Midbrain (tissue), 1 donor: ENCODE data around the gene SPATA45.

ENCODE experiments used
- DNase-seq: peaks from one replicate; lab custom pipeline; 2025; lab: John Stamatoyannopoulos, UW

Gene SPATA45

GRCh38 chr1:212828395-212828794 is 19.1 kb downstream of the SPATA45 start:
- no peak for DNase-seq

GRCh38 chr1:212827831-212828278 is 19.6 kb downstream of the SPATA45 start:
- no peak for DNase-seq

GRCh38 chr1:212827171-212827776 is 20.2 kb downstream of the SPATA45 start:
- DNase-seq = no peak

GRCh38 chr1:212825798-212826452 is 21.5 kb downstream of the SPATA45 start:
- DNase-seq = no peak

- DNase-seq = no peak
Measured at GRCh38 chr1:212824201-212824600, 23.2 kb downstream of the SPATA45 start.

GRCh38 chr1:212822956-212823355 is 24.5 kb downstream of the SPATA45 start:
- no peak for DNase-seq

GRCh38 chr1:212820969-212821368 is 26.5 kb downstream of the SPATA45 start:
- DNase-seq = no peak

- no peak for DNase-seq
Measured at GRCh38 chr1:212819726-212820125, 27.7 kb downstream of the SPATA45 start.

GRCh38 chr1:212816567-212817278 is 30.7 kb downstream of the SPATA45 start:
- DNase-seq = no peak

- DNase-seq = peak; percentile 71
Measured at GRCh38 chr1:212814537-212815334, 32.7 kb downstream of the SPATA45 start.

- DNase-seq = no peak
Measured at GRCh38 chr1:212805767-212806166, 41.7 kb downstream of the SPATA45 start.

GRCh38 chr1:212797681-212798080 is 49.8 kb downstream of the SPATA45 start:
- DNase-seq = no peak

- peak; percentile 60 for DNase-seq
Measured at GRCh38 chr1:212794561-212795014, 52.9 kb downstream of the SPATA45 start.

- no peak for DNase-seq
Measured at GRCh38 chr1:212792396-212792908, 55.0 kb downstream of the SPATA45 start.

GRCh38 chr1:212791676-212792395 is 55.6 kb downstream of the SPATA45 start, which contains the start of the genes NSL1 and TATDN3:
TSS of gene NSL1 (minus strand) at chr1:212791777. CDS start at chr1:212791763, 14 bp downstream.
TSS of gene TATDN3 (plus strand) at chr1:212791894. CDS start at chr1:212791922, 28 bp downstream.
- peak; percentile 93 for DNase-seq

GRCh38 chr1:212791261-212791675 is 56.2 kb downstream of the SPATA45 start:
- peak; percentile 73 for DNase-seq

- DNase-seq = no peak
Measured at GRCh38 chr1:212785871-212786270, 61.6 kb downstream of the SPATA45 start.

GRCh38 chr1:212783976-212784375 is 63.5 kb downstream of the SPATA45 start:
- DNase-seq = no peak

- DNase-seq = peak; percentile 32
Measured at GRCh38 chr1:212782422-212783154, 64.9 kb downstream of the SPATA45 start.

GRCh38 chr1:212781225-212781624 is 66.2 kb downstream of the SPATA45 start:
- DNase-seq = no peak
